GM12891 (cell line): ENCODE measurements around the gene STX7.

Source experiments
- POLR2A ChIP-seq: IDR thresholded peaks from 2 replicates; pipeline ENCODE4 v1.6.1; 2011; ENCODE audit warnings: low read depth, low read length, control low read depth
- POLR2AphosphoS5 ChIP-seq: IDR thresholded peaks from 2 replicates; pipeline ENCODE4 v1.6.1; 2011; ENCODE audit warnings: low read depth, low read length, control low read depth
- SPI1 ChIP-seq: IDR thresholded peaks from 2 replicates; pipeline ENCODE4 v1.6.1; 2011; ENCODE audit warnings: low read depth, low read length, control low read depth
- TAF1 ChIP-seq: IDR thresholded peaks from 2 replicates; pipeline ENCODE4 v1.6.1; 2011; ENCODE audit warnings: low read depth, low read length, control low read depth

- TF ChIP-seq POLR2AphosphoS5 (no peak), POLR2A (no peak), TAF1 (no peak), SPI1 (no peak)
These were observed 11.7 kb upstream of the STX7 start for GRCh38 chr6:132524646-132525045.
